ENCODE data around the gene CAPN1. TPM values are rescaled to one million over a fixed set of nuclear protein-coding genes. Genes with fewer than 3 reads are reported as not detected.

CAPN1 gene
- total RNA-seq, 1 experiment from 2014 or later = 175 TPM

DNA sequence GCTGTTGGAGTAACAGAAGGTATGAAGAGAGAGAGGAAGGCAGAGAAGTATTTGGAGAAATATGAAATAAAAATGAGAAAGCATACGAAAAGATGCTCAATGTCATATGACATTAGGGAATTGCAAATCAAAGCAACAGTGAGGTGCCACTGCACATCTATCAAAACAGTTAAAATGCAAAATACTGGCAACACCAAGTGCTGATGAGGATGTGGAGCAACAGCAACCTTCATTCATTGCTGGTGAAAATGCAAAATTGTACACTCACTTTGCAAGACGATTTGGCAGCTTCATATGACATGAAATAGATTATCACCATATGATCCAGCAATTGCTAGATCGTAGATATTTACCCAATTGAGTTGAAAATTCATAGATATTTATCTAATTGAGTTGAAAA, 21.1 kb upstream of the CAPN1 start:
- H3K9ac ChIP-seq (ENCODE audit: extremely low read depth, insufficient read length, low read length) = no peak overlapping the region
- no peaks in the 10 kb centered on the region for H3K79me2 ChIP-seq (ENCODE audit: insufficient read depth, low read length)
- H3K4me3 Mint-ChIP-seq = no peak overlapping the region
- H2BK12ac ChIP-seq (ENCODE audit: insufficient read length, low read depth, low read length) = no peak overlapping the region
- H3K18ac ChIP-seq (ENCODE audit: insufficient read length, low read depth, low read length) = no peak overlapping the region
- no peaks in the 10 kb centered on the region for H3K4me1 ChIP-seq (ENCODE audit: insufficient read depth, low read length)
- no peak overlapping the region for H3K56ac ChIP-seq (ENCODE audit: insufficient read length, low read depth, low read length)
- no peak overlapping the region for H3K27ac Mint-ChIP-seq
- H2BK20ac ChIP-seq (ENCODE audit: low read depth, low read length, poor library complexity, severe bottlenecking) = no peak overlapping the region
- no peak overlapping the region for H4K91ac ChIP-seq (ENCODE audit: insufficient read length, low read depth, low read length)
- no peaks in the 10 kb centered on the region for H3K79me1 ChIP-seq (ENCODE audit: insufficient read depth, low read depth, low read length, poor library complexity, severe bottlenecking)
- DNase-seq = no peak
- H2AFZ ChIP-seq (ENCODE audit: low read length) = no peak overlapping the region
- H4K20me1 ChIP-seq (ENCODE audit: control insufficient read depth, insufficient read depth, insufficient read length) = no peaks in the 10 kb centered on the region
- peaks cover 6% of the 10 kb centered on the region for H3K27me3 Mint-ChIP-seq (ENCODE audit: low read depth)
- no peaks in the 10 kb centered on the region for H3K23me2 ChIP-seq (ENCODE audit: insufficient read length, low read depth, low read length, poor library complexity, severe bottlenecking)
- no peak overlapping the region for H3K4ac ChIP-seq (ENCODE audit: low read depth, low read length)
- H3K14ac ChIP-seq (ENCODE audit: insufficient read depth, low read length) = no peak overlapping the region
- no peak overlapping the region for H2BK120ac ChIP-seq (ENCODE audit: low read depth, low read length, poor library complexity, severe bottlenecking)
- H3K27me3 ChIP-seq (ENCODE audit: insufficient read depth, low read length) = no peaks in the 10 kb centered on the region
- H3K23ac ChIP-seq (ENCODE audit: insufficient read length, low read depth, low read length) = no peak overlapping the region
- no peak overlapping the region for H3T11ph ChIP-seq (ENCODE audit: low read length)
- H2BK15ac ChIP-seq (ENCODE audit: low read depth, low read length) = no peak overlapping the region
- no peak overlapping the region for H3K4me2 ChIP-seq (ENCODE audit: insufficient read depth, insufficient read length, low read length)
- H2AK5ac ChIP-seq (ENCODE audit: insufficient read length, low read length) = no peak overlapping the region
- H4K8ac ChIP-seq (replicated peaks; ENCODE audit: insufficient read length, low read depth, low read length) = no peak overlapping the region
- no peak overlapping the region for H3K27ac ChIP-seq (ENCODE audit: insufficient read length, low read depth, low read length)
- H3K9me3 ChIP-seq (ENCODE audit: control insufficient read depth, low read depth, low read length) = no peaks in the 10 kb centered on the region
- WGBS (ENCODE audit: extremely low coverage, insufficient read length, low lambda C conversion rate) = no CpG with 5 or more reads among the region's 3 CpGs
- TF ChIP-seq, protein P1, sequence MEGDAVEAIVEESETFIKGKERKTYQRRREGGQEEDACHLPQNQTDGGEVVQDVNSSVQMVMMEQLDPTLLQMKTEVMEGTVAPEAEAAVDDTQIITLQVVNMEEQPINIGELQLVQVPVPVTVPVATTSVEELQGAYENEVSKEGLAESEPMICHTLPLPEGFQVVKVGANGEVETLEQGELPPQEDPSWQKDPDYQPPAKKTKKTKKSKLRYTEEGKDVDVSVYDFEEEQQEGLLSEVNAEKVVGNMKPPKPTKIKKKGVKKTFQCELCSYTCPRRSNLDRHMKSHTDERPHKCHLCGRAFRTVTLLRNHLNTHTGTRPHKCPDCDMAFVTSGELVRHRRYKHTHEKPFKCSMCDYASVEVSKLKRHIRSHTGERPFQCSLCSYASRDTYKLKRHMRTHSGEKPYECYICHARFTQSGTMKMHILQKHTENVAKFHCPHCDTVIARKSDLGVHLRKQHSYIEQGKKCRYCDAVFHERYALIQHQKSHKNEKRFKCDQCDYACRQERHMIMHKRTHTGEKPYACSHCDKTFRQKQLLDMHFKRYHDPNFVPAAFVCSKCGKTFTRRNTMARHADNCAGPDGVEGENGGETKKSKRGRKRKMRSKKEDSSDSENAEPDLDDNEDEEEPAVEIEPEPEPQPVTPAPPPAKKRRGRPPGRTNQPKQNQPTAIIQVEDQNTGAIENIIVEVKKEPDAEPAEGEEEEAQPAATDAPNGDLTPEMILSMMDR (conservative IDR thresholded peaks at IDR 0.05) = no peak
- H3K4me1 Mint-ChIP-seq = peaks cover 0 to 2% of the 10 kb centered on the region in 2 experiments; a peak in 2 of 4 replicates
- no peaks in the 10 kb centered on the region for H3K9me3 Mint-ChIP-seq
- no peak overlapping the region for H2BK5ac ChIP-seq (ENCODE audit: insufficient read length, low read length)
- no peak overlapping the region for H4K5ac ChIP-seq (ENCODE audit: insufficient read length, low read depth, low read length)
- H3K36me3 Mint-ChIP-seq (ENCODE audit: insufficient read depth in 1 of 3, low read depth in 3 of 3) = no peaks in the 10 kb centered on the region

All from H9 (cell line).